Measurements from ENCODE around the gene CTCF.
A peak's percentile ranks its signal among the peaks of the same experiment; 100 is the strongest.

The CTCF gene

GRCh38 chr16:67548265-67549126 lies 13.8 kb upstream of the CTCF start:
- Histone ChIP-seq H3K4me1 (ENCODE audit: control insufficient read depth in 1 of 2, insufficient read depth in 1 of 2, low read depth in 1 of 2, low read length in 1 of 2) (peaks cover 19 to 21% of the 10 kb centered on the region in 2 experiments), H3K4me3 (ENCODE audit: low read depth in 1 of 2, low read length in 1 of 2) (no peak overlapping the region), H3K27me3 (no peaks in the 10 kb centered on the region), H3K27ac (peak overlapping the region; percentile 70), H3K9me3 (no peaks in the 10 kb centered on the region), H3K36me3 (peaks cover 45% of the 10 kb centered on the region)
- TF ChIP-seq, protein P1, sequence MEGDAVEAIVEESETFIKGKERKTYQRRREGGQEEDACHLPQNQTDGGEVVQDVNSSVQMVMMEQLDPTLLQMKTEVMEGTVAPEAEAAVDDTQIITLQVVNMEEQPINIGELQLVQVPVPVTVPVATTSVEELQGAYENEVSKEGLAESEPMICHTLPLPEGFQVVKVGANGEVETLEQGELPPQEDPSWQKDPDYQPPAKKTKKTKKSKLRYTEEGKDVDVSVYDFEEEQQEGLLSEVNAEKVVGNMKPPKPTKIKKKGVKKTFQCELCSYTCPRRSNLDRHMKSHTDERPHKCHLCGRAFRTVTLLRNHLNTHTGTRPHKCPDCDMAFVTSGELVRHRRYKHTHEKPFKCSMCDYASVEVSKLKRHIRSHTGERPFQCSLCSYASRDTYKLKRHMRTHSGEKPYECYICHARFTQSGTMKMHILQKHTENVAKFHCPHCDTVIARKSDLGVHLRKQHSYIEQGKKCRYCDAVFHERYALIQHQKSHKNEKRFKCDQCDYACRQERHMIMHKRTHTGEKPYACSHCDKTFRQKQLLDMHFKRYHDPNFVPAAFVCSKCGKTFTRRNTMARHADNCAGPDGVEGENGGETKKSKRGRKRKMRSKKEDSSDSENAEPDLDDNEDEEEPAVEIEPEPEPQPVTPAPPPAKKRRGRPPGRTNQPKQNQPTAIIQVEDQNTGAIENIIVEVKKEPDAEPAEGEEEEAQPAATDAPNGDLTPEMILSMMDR (IDR thresholded peaks at IDR 0.05) = no peak

DNA sequence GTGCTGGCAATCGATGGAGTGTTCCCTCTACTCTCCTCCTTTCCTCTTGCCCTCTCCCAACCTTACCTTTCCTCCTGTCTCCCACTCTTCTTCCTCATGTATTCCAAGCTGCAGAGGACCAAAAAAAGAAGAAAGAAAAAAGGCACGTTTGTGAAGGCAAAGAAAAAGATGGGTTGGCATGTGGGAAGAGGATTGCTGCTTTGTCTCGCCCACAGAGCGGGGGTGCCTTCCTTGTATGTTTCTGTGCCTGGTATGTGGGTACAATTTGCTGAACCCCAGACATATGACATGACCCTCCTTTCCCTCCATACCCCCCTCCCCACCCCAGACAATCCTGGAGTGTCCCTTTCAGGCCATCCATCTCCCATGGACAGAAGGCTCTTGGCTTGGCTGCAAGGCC lies 13.1 kb upstream of the CTCF start:
- Histone ChIP-seq H3K4me3 (ENCODE audit: low read depth in 1 of 2, low read length in 1 of 2) (no peak overlapping the region), H3K27me3 (no peaks in the 10 kb centered on the region), H3K27ac (no peak overlapping the region), H3K4me1 (ENCODE audit: control insufficient read depth in 1 of 2, insufficient read depth in 1 of 2, low read depth in 1 of 2, low read length in 1 of 2) (peaks cover 19 to 21% of the 10 kb centered on the region in 2 experiments), H3K9me3 (no peaks in the 10 kb centered on the region), H3K36me3 (peaks cover 38% of the 10 kb centered on the region)
- TF ChIP-seq, protein P1 (IDR thresholded peaks at IDR 0.05) = no peak

DNA sequence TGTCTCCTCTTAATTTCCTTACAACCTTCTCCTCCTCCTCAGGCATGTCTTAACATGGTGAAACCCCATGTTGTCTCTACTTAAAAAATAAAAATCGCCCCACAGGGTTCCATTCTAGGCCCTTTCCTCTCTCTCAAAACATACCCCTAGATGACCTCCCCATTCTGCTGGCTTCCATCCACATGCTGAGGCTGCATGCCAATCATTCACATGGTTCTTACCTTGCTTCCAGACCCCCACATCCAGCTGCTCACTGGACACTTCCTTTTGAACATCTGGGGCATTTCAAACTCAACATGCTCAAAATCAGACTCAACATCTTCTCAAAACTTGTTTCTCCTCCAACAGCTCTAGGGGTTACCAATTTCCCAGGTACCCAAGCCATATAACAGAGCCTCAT lies 12.4 kb upstream of the CTCF start:
- peaks cover 31% of the 10 kb centered on the region for H3K36me3 ChIP-seq
- no peak overlapping the region for H3K4me3 ChIP-seq (ENCODE audit: low read depth in 1 of 2, low read length in 1 of 2)
- TF ChIP-seq, protein P1 (IDR thresholded peaks at IDR 0.05) = no peak
- H3K9me3 ChIP-seq = no peaks in the 10 kb centered on the region
- H3K4me1 ChIP-seq (ENCODE audit: control insufficient read depth in 1 of 2, insufficient read depth in 1 of 2, low read depth in 1 of 2, low read length in 1 of 2) = peaks cover 19 to 21% of the 10 kb centered on the region in 2 experiments
- no peak overlapping the region for H3K27ac ChIP-seq
- H3K27me3 ChIP-seq = no peaks in the 10 kb centered on the region

- Histone ChIP-seq H3K27ac (no peak overlapping the region), H3K9me3 (no peaks in the 10 kb centered on the region), H3K27me3 (no peaks in the 10 kb centered on the region), H3K4me1 (ENCODE audit: control insufficient read depth in 1 of 2, insufficient read depth in 1 of 2, low read depth in 1 of 2, low read length in 1 of 2) (peaks cover 19 to 21% of the 10 kb centered on the region in 2 experiments), H3K4me3 (ENCODE audit: low read depth in 1 of 2, low read length in 1 of 2) (no peak overlapping the region), H3K36me3 (peaks cover 19% of the 10 kb centered on the region)
- TF ChIP-seq, protein P1 (IDR thresholded peaks at IDR 0.05) = no peak
Measured at GRCh38 chr16:67551091-67551490, 11.2 kb upstream of the CTCF start.

DNA sequence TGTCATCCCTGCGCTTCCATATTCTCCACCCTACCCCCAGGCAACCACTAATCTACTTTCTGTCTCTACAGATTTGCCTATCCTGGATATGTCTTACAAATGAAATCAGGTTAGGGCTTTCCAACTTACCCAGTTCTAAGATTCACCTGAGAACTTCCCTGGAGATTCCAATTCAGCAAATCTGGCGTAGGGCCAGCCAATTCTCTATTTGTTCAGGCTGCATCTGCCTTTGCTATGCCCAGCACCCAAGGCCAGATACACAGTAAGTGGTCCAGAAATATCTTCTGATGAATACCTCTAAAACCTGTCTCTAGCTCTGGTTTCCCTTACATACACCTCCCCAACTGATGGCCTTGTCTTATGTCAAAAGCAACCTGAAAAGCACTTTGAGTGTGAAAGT lies 10.4 kb upstream of the CTCF start:
- H3K27ac ChIP-seq = no peak overlapping the region
- H3K36me3 ChIP-seq = peaks cover 11% of the 10 kb centered on the region
- peaks cover 15 to 16% of the 10 kb centered on the region in 2 experiments for H3K4me1 ChIP-seq (ENCODE audit: control insufficient read depth in 1 of 2, insufficient read depth in 1 of 2, low read depth in 1 of 2, low read length in 1 of 2)

More for the DNA sequence above, 10.4 kb upstream of the CTCF start:
- no peak overlapping the region for H3K4me3 ChIP-seq (ENCODE audit: low read depth in 1 of 2, low read length in 1 of 2)
- no peaks in the 10 kb centered on the region for H3K9me3 ChIP-seq
- no peaks in the 10 kb centered on the region for H3K27me3 ChIP-seq
- TF ChIP-seq, protein P1 (IDR thresholded peaks at IDR 0.05) = no peak

Measured in neutrophil (primary cell).